ENCODE results near the gene IZUMO1. TPM values are rescaled to one million over a fixed set of nuclear protein-coding genes. Genes with fewer than 3 reads are reported as not detected.

Gene IZUMO1
- total and polyA plus RNA-seq, 11 donors = 0.13 to 0.93 (median 0.50) TPM

- peaks cover 0 to 9% (median 6%) of the 10 kb centered on the region in 12 donors for H3K4me1 ChIP-seq
- peaks cover 0 to 5% (median 0%) of the 10 kb centered on the region in 12 donors for H3K9me3 ChIP-seq
- intact Hi-C loops (cut with DNase I) = no loop called here
- WGBS, 4 donors = 55 to 63% (median 59%) methylated on average over 11 of the region's 11 CpGs
- TF ChIP-seq CTCF (IDR thresholded peaks at IDR 0.05) = no peak
- no peak for TF ChIP-seq POLR2A (IDR thresholded peaks at IDR 0.05)
- no peak overlapping the region for H3K27ac ChIP-seq
- peaks cover 0 to 4% (median 0%) of the 10 kb centered on the region in 9 donors for H3K36me3 ChIP-seq
- no peak for ATAC-seq
- H3K27me3 ChIP-seq = no peaks in the 10 kb centered on the region
- H3K4me3 ChIP-seq = no peak overlapping the region
- DNase-seq = no peak
Observed at GRCh38 chr19:48708471-48708870, 38.2 kb downstream of the IZUMO1 start.

GRCh38 chr19:48705431-48705830 lies 41.3 kb downstream of the IZUMO1 start:
- intact Hi-C loops (cut with DNase I) = no loop called here
- Histone ChIP-seq H3K36me3 (peaks cover 0 to 15% (median 0%) of the 10 kb centered on the region in 9 donors), H3K4me3 (no peak overlapping the region), H3K9me3 (no peaks in the 10 kb centered on the region), H3K27ac (no peak overlapping the region), H3K4me1 (no peaks in the 10 kb centered on the region), H3K27me3 (no peaks in the 10 kb centered on the region)
- no peak for DNase-seq
- no peak for ATAC-seq
- TF ChIP-seq POLR2A (IDR thresholded peaks at IDR 0.05) (no peak), CTCF (IDR thresholded peaks at IDR 0.05) (no peak)
- WGBS, 4 donors = 44 to 87% (median 70%) methylated on average over 2 of the region's 2 CpGs

- intact Hi-C loops (cut with DNase I) = no loop called here
- Histone ChIP-seq H3K4me1 (no peaks in the 10 kb centered on the region), H3K4me3 (no peak overlapping the region)
Observed at GRCh38 chr19:48703316-48703715, 43.4 kb downstream of the IZUMO1 start.

GRCh38 chr19:48702701-48703100 lies 44.0 kb downstream of the IZUMO1 start:
- Histone ChIP-seq H3K27ac (no peak overlapping the region), H3K27me3 (peaks cover 0 to 3% (median 0%) of the 10 kb centered on the region in 9 donors), H3K4me1 (no peaks in the 10 kb centered on the region), H3K9me3 (no peaks in the 10 kb centered on the region), H3K4me3 (no peak overlapping the region), H3K36me3 (peaks cover 0 to 15% (median 0%) of the 10 kb centered on the region in 9 donors)
- TF ChIP-seq POLR2A (IDR thresholded peaks at IDR 0.05) = no peak
- TF ChIP-seq CTCF (IDR thresholded peaks at IDR 0.05) = no peak
- ATAC-seq = peak in 1 of 4 donors; percentile 19
- intact Hi-C loops (cut with DNase I) = no loop called here
- no peak for DNase-seq
- WGBS, 4 donors = 91 to 94% (median 92%) methylated on average over 13 of the region's 13 CpGs

More at GRCh38 chr19:48703316-48703715, 43.4 kb downstream of the IZUMO1 start:
- TF ChIP-seq POLR2A (IDR thresholded peaks at IDR 0.05) = no peak
- no peak for TF ChIP-seq CTCF (IDR thresholded peaks at IDR 0.05)
- no peak overlapping the region for H3K27ac ChIP-seq
- 93 to 99% (median 95%) methylated on average over 19 to 23 of the region's 23 CpGs for WGBS, 4 donors
- DNase-seq (no peak), ATAC-seq (peak in 1 of 4 donors; percentile 12)
- H3K27me3 ChIP-seq = no peaks in the 10 kb centered on the region
- no peaks in the 10 kb centered on the region for H3K9me3 ChIP-seq
- H3K36me3 ChIP-seq = peaks cover 0 to 15% (median 0%) of the 10 kb centered on the region in 9 donors
